ENCODE results near the gene ZCRB1.

Gene ZCRB1

DNA sequence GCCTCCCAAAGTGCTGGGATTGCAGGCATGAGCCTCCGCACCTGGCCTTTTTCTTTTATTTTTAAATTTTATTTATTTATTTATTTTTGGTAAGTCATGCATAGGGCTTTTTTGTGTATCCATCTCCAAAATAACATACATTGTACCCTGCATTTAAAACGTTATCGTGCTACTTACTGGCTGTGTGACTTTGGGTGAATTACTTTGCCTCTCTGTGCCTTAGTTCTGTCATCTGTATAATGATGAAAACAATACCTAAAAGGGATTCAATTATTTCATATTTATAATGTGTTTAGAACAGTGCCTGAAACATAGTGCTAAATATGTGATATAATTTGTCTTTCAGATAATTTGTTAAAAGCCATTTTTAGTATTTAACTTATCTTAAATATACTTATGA is 19.6 kb downstream of the ZCRB1 start:
- TF ChIP-seq SIN3A (IDR thresholded peaks at IDR 0.05; ENCODE audit: borderline replicate concordance, insufficient read depth, low read length) (no peak), TAF1 (IDR thresholded peaks at IDR 0.05; ENCODE audit: borderline replicate concordance, insufficient read depth, low read length) (no peak), FOXP2 (optimal IDR thresholded peaks at IDR 0.05; ENCODE audit: borderline replicate concordance, extremely low read depth, extremely low read length, insufficient read depth) (no peak), POLR2AphosphoS5 (IDR thresholded peaks at IDR 0.05; ENCODE audit: low read depth, low read length) (no peak)
- TF ChIP-seq, protein P1, sequence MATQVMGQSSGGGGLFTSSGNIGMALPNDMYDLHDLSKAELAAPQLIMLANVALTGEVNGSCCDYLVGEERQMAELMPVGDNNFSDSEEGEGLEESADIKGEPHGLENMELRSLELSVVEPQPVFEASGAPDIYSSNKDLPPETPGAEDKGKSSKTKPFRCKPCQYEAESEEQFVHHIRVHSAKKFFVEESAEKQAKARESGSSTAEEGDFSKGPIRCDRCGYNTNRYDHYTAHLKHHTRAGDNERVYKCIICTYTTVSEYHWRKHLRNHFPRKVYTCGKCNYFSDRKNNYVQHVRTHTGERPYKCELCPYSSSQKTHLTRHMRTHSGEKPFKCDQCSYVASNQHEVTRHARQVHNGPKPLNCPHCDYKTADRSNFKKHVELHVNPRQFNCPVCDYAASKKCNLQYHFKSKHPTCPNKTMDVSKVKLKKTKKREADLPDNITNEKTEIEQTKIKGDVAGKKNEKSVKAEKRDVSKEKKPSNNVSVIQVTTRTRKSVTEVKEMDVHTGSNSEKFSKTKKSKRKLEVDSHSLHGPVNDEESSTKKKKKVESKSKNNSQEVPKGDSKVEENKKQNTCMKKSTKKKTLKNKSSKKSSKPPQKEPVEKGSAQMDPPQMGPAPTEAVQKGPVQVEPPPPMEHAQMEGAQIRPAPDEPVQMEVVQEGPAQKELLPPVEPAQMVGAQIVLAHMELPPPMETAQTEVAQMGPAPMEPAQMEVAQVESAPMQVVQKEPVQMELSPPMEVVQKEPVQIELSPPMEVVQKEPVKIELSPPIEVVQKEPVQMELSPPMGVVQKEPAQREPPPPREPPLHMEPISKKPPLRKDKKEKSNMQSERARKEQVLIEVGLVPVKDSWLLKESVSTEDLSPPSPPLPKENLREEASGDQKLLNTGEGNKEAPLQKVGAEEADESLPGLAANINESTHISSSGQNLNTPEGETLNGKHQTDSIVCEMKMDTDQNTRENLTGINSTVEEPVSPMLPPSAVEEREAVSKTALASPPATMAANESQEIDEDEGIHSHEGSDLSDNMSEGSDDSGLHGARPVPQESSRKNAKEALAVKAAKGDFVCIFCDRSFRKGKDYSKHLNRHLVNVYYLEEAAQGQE (IDR thresholded peaks at IDR 0.05; ENCODE audit: insufficient read depth in 1 of 2, low read depth in 2 of 2, low read length in 2 of 2) = no peak

DNA sequence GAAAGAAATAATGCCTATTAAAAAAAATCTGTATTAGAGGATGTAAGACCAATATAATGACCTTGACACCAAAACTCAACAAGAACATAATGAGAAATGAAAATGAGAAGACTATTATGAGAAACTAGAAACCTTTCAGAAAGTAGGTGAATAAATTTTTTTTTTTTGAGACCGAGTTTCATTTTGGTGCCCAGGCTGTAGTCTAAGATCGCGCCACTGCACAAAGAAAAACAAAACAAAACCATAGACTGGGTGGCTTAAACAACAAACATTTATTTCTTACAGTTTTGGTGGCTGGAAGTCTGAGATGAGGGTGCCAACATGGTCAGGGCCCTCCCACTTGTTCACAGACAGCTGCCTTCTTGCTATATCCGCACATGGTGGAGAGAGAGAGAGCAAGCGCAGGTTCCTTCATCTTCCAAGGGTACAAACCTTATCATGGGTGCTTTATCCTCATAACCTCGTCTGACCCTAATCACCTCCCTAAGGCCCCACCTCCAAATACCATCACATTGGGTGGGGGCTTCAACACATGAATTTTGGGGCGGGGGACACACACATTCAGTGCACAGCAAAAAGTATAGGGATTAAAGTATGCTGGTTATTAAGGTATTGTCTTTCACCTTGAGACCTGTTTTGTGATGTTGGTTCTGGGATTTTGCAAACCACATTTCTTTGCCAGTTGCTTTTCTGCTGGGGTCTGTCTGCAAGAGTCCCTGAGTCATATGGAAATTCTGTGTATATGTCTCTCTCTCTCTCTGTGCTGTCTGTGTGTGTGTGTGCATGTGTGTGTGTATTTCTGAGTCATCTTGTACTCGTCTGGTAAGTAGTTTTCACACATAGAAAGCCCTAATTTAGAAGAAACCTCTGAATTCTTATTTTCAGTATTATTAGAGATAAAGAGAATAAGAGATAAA is 26.2 kb downstream of the ZCRB1 start:
- TF ChIP-seq TAF1 (IDR thresholded peaks at IDR 0.05; ENCODE audit: borderline replicate concordance, insufficient read depth, low read length) = no peak
- no peak for TF ChIP-seq SIN3A (IDR thresholded peaks at IDR 0.05; ENCODE audit: borderline replicate concordance, insufficient read depth, low read length)
- TF ChIP-seq POLR2AphosphoS5 (IDR thresholded peaks at IDR 0.05; ENCODE audit: low read depth, low read length) = no peak
- no peak for TF ChIP-seq FOXP2 (optimal IDR thresholded peaks at IDR 0.05; ENCODE audit: borderline replicate concordance, extremely low read depth, extremely low read length, insufficient read depth)
- TF ChIP-seq, protein P1 (IDR thresholded peaks at IDR 0.05; ENCODE audit: insufficient read depth in 1 of 2, low read depth in 2 of 2, low read length in 2 of 2) = no peak

DNA sequence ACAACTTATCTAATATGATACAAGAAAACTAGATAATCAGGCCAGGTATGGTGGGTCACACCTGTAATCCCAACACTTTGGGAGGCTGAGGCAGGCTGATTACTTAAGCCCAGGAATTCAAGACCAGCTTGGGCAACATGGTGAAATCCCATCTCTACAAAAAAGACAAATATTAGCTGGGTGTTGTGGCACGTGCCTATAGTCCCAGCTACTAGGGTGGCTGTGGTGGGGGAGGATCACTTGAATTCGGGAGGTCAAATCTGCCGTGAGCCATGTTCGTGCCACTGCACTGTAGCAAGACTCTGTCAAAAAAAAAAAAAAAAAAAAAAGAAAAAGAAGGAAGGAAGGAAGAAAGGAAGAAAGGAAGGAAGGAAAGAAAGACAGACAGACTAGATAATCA is 27.0 kb downstream of the ZCRB1 start:
- TF ChIP-seq TAF1 (IDR thresholded peaks at IDR 0.05; ENCODE audit: borderline replicate concordance, insufficient read depth, low read length) (no peak), SIN3A (IDR thresholded peaks at IDR 0.05; ENCODE audit: borderline replicate concordance, insufficient read depth, low read length) (no peak), FOXP2 (optimal IDR thresholded peaks at IDR 0.05; ENCODE audit: borderline replicate concordance, extremely low read depth, extremely low read length, insufficient read depth) (no peak), POLR2AphosphoS5 (IDR thresholded peaks at IDR 0.05; ENCODE audit: low read depth, low read length) (no peak)
- TF ChIP-seq, protein P1 (IDR thresholded peaks at IDR 0.05; ENCODE audit: insufficient read depth in 1 of 2, low read depth in 2 of 2, low read length in 2 of 2) = no peak

DNA sequence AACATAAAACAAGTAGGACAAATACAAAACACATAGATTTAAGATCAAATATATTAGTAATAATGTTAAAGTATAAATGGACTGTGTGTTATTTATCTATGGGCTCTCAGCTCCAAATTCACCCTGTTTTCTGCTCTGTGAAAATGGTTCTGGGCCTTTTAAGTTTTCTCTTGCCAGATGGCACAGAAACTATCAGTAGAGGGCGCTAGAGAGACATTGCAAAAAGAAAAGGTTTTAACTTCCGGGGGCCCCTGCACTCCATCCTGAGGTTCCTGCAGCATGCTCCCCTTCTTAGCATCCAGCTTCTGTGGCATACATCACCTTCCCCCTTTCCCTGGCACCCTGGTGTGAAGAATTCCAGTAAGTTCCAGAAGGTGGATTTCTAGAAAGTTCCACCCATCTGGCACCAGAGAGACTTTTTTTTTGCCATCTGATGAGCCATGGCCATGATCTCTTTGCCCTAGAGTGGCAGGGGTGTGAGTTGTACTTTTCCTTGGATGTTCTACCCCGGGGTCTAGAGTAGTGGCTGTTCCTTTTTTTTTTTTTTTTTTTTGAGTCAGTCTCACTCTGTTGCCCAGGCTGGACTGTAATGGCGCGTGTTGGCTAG is 29.3 kb downstream of the ZCRB1 start:
- TF ChIP-seq, protein P1 (IDR thresholded peaks at IDR 0.05; ENCODE audit: insufficient read depth in 1 of 2, low read depth in 2 of 2, low read length in 2 of 2) = no peak
- TF ChIP-seq FOXP2 (optimal IDR thresholded peaks at IDR 0.05; ENCODE audit: borderline replicate concordance, extremely low read depth, extremely low read length, insufficient read depth) = no peak
- TF ChIP-seq SIN3A (IDR thresholded peaks at IDR 0.05; ENCODE audit: borderline replicate concordance, insufficient read depth, low read length) = no peak
- TF ChIP-seq TAF1 (IDR thresholded peaks at IDR 0.05; ENCODE audit: borderline replicate concordance, insufficient read depth, low read length) = no peak
- no peak for TF ChIP-seq POLR2AphosphoS5 (IDR thresholded peaks at IDR 0.05; ENCODE audit: low read depth, low read length)

Measured in PFSK-1 (cell line).